Epidermal melanocyte (primary cell): Measurements from ENCODE around the gene SLCO2B1.

Source experiments
- DNase-seq: peaks from one replicate; pipeline ENCODE4 v3.0.0; 2011; ENCODE audit warnings: low spot score; ENCODE audit not compliant: insufficient read length

Gene SLCO2B1

DNA sequence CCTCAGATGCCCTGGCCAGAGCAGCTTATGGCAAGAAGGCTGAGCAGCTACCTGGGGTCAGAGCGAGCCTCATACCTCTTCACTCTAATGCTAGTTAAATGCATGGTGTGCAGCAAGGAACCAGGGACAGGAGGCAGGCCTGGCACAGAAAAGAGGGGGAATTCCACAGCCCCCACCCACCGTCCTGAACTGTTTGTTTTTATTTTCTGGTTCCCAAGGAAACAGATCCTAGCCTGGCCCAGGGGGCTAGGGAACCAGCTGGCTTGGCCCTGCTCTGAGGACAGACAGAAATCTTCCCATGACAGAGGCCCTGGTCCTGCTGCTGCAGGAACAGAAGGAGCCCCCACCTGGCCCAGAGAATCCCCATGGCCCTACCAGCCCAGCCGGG is 40.4 kb downstream of the SLCO2B1 start:
- DNase-seq: no peak

- DNase-seq: no peak
Observed at GRCh38 chr11:75193271-75193670, 42.4 kb downstream of the SLCO2B1 start.

DNA sequence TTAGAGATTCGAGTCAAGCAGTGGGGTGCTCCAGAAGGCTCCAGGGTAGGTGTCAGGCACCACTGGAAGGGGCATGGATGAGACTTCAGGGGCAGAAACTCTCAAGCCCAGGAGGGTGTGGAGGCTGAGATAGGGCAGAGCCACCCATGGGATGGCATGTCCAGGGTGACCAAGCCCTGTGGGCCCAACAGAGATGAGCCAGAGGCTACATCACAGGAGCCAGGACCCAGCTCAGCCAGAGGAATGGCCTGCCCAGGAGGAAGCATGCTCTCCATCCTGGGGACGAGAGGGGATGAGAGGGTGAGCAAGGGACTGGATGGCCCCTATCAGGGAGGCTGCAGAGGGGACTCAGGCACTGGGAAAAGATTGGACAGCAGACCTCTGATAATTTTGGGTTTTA is 42.8 kb downstream of the SLCO2B1 start:
- no peak for DNase-seq

DNA sequence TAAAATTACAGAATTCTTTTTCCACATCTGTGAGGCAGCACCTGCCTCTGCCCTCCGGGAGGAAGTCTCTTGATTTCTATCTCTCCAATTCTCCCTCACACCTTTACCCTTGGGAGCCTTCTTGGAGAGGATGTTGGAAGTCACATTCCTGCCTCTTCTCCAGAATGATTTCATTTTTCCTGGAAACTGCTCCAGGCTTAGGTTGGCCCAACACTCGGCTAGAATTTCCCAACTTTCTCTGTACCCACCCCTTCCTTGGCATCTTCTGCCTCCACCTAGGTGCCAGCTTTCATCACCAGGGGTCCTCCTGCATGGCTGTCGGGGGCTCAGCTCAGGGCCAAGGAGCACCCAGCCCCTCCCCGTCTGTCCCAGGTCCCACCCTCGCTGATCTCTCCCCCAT is 43.2 kb downstream of the SLCO2B1 start:
- no peak for DNase-seq

DNA sequence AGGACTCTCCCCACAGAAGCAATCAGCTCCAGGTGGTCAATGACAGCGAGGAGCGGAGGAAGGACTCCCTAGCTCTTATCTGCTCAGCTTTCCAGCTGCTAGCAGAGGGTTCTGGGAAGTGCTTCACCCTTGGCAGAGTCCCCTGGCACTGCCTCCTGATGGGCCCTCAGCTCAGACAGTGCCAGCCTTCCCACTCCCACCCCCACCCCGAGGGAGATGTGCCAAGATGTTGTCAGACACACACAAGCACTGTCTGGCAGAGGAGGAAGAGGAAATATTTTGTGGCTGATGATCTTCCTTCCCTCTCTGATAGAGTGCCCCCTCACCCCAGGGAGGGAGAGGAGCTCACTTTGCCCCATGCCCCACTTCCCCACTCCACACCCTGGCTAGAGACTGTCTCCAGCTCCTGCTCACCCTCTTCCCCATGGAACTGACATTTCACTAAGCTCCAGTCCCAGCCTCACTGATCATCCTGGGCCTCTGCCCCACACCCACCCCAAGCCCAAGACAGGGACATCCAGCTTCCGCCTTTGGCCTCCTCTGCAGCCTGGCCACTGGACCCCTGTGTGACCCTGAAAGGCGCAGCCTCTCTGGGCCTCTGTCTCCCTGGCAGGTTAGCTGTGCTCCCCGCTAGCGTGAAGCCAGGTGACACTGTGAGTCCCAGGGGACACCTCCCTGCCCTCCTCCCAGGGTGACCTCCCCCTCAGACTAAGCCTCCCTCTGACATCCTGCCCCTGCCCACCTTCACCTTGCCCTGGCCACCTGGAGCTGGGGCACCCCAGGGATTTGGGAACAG is 44.5 kb downstream of the SLCO2B1 start:
- no peak for DNase-seq

GRCh38 chr11:75196426-75196825 is 45.5 kb downstream of the SLCO2B1 start:
- no peak for DNase-seq

- no peak for DNase-seq
Observed at GRCh38 chr11:75197512-75198277, 46.8 kb downstream of the SLCO2B1 start.

- no peak for DNase-seq
Observed at GRCh38 chr11:75198278-75198973, 47.5 kb downstream of the SLCO2B1 start.

DNA sequence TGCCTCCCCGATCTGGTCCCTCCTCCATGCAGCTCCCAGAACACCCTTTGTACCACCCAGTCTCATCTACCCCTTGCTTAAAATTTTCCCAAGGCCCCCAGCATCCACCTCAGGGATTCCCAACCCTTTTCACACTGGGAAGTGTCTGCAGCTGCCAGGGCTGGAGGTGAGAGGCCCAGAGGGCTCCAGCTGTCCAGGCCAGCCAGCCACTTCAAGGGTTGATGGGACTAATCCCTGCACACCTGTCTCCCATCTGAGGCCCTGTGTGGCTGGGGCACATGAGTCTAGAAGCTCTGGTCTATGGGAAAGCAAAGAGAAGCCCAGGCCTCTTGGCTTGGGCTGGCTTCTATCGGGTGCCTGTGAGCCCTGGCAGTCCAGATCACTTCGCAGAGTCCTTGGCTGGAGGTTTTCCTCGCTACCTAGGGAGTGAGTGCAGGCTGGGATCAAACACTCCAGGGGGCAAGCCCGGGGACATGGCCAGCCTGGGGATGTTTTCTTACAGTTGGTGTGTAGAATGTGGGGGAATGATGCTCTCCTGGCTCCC is 48.6 kb downstream of the SLCO2B1 start:
- no peak for DNase-seq

DNA sequence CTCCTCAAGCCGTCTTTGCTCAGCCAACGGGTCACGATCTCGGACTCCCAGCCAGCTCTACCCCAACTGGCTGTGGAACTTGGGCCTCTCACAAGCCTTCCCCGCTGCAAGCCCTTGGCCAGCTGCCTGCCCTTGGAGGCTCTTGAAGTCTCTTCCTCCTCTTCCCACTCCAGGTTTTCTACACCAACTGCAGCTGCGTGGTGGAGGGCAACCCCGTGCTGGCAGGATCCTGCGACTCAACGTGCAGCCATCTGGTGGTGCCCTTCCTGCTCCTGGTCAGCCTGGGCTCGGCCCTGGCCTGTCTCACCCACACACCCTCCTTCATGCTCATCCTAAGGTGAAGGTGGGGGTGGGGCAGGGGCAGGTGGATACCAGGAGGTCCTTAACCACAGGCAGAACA is 49.1 kb downstream of the SLCO2B1 start:
- no peak for DNase-seq

- no peak for DNase-seq
Observed at GRCh38 chr11:75200531-75200930, 49.6 kb downstream of the SLCO2B1 start.

- DNase-seq: no peak
Observed at GRCh38 chr11:75201771-75202170, 50.9 kb downstream of the SLCO2B1 start.

- no peak for DNase-seq
Observed at GRCh38 chr11:75202195-75202594, 51.3 kb downstream of the SLCO2B1 start.

DNA sequence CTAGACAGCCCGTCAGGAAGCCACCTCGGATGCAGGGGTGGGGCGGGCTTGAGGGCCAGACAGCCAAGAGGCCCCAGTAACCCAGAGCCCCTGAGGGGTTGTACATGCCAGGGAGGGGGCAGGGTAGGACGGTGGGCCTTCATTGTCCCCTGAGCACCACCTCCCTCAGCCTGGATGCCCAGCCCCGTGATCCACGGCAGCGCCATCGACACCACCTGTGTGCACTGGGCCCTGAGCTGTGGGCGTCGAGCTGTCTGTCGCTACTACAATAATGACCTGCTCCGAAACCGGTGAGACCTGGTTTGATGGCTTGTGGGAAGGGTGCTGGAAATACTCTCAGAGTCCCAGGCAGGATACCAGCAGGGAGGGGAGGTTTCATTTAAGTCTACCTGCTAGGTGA is 52.2 kb downstream of the SLCO2B1 start:
- no peak for DNase-seq

- no peak for DNase-seq
Observed at GRCh38 chr11:75203641-75204011, 52.7 kb downstream of the SLCO2B1 start.

- no peak for DNase-seq
Observed at GRCh38 chr11:75204012-75204674, 53.2 kb downstream of the SLCO2B1 start.

- DNase-seq: peak; percentile 82
Observed at GRCh38 chr11:75204685-75205563, 54.0 kb downstream of the SLCO2B1 start.

DNA sequence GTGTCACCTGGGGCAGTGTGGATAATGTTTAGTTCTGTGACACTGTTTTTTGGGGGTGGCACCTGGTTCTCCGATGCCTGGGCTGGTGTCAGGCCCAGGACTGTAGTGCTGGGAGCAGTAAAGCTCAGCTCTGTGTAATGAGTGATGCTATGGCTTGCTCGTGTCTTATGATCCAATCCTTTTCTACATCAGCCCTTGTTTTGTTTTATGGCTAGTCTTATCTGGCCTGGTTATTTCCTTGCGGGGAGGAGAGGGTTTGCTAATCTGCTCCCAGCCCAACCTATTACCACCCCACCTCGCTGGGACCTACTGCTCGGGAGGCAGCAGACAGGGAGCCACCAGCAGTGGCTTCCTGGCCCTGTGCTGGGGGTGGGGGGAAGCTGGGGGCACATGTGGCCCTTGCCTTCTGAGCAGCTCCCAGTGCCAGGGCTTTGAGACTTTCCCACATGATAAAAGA is 54.7 kb downstream of the SLCO2B1 start:
- DNase-seq: no peak

GRCh38 chr11:75208446-75208845 is 57.5 kb downstream of the SLCO2B1 start:
- no peak for DNase-seq

DNA sequence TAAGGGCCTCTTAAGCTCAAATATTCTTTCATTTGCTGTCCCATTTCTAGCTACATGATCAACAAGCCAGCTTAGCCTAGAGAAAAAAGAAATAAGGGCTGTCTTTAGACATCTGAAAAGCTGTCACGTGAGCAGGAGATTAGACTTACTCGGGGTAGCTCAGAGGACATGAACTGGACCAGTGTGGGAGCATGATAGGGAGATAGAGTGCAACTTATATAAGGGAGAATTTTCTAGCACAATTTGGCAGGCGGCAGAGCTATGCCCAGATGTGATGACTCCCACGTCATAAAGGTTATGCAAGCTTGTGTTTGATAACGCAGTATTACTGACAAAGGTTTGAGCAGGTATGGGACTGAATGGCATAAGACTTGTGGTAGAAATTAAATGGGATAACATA is 61.5 kb downstream of the SLCO2B1 start:
- DNase-seq: no peak
